Stimulated activated CD8-positive, alpha-beta memory T cell treated with anti-CD3 and anti-CD28 coated beads, Interleukin-12 subunit alpha, Interleukin-12 subunit beta, amount 100 ng/mL, for 24 hours (primary cell): Measurements from ENCODE around the gene NOP16.

Experiments used
- DNase-seq: peaks from one replicate; pipeline ENCODE4 v3.0.0-alpha.2; 2020; ENCODE audit errors: extremely low read depth

NOP16 gene

GRCh38 chr5:176386491-176386890 is 1.9 kb downstream of the NOP16 start:
- DNase-seq: no peak

DNA sequence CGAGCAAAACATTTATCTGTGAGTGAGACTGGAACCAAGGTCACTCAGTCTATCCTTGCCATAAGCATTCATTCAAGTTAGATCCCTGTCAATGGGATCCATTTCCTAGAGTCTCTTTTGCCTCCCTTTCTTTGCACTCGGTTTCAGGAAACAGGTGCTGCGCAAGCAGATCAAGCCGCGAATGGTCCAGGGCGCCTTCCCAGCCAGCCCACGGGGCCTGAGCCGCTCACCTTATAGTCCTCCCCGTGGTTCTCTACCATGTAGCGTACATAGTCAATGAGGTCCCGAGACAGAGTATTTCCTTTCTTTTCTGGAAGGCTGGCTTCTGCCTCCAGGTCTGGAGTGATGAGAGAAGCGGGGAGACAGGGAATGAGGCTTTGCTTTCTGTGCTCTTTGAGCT is 3.4 kb downstream of the NOP16 start:
- DNase-seq: no peak

GRCh38 chr5:176384366-176384930 is 4.0 kb downstream of the NOP16 start:
- no peak for DNase-seq

- DNase-seq: no peak
Observed at GRCh38 chr5:176383961-176384360, 4.4 kb downstream of the NOP16 start.

DNA sequence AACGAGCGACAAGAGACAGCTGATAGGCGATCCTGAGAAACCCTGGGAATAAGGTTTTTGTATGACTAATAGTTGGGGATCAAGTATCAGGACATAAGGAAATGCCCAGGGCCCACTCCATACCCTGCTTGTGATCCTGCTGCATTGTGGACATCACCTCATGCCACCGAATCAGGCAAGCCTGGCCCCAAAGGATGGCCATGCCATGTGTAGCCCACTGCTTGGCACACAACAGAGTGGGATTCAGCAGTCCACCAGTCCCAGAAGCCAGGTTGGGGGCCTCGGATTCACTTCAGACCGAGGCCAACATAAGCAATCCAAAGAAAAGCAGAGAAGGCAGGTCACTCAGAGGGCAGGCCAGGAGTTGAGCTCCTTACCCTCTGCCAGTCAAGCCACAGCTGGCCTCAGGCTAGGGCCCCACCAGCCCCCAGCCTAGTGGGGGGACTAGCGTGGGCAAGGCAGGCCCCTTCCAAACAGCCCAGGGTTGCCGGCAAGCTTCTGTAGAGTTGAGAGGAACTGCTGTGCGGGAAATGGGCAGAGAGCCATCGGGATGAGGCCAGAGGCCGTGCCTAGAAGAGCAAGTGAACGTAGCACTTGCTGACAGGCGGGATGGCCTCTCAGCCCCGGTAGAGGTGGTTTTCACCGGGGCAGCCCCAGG is 5.0 kb downstream of the NOP16 start:
- no peak for DNase-seq

DNA sequence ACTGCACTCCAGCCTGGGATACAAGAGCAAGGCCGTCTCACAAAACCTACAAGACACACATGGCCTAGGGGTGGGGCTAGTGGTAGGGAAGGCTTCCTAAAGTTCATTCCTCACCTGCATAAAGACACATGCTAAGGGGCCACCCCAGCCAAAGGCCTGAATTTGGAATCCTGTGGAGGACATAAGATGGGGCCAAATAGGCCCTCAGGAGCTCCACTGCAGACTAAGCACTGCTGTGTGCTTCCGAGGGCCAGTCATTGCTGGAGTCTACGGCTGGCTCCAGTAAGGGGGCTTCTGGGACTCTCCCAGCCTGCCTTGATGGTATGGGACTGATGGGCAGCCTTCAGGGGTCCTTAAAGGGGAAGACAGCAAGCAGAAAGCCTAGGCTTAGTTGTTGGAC is 5.7 kb downstream of the NOP16 start:
- DNase-seq: no peak

DNA sequence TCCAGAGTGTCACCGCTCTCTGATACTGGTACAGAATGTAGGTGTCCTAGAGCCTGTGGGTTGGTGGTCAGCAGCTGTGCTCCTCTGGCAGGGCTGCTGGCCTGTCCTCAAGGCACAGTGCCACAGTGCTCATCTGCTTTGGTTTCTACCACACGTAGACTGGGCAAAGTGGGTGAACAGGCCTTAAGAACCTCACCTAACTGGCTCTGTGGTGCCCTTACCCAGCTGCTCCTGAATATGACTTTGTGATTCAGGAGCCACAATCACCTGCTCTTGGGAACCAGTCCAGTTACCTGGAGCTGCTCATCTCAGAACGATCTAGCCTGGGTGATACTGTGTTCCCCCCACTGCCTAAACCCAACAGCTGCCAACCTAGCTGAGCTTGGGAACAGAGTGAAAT is 6.4 kb downstream of the NOP16 start:
- DNase-seq: no peak

GRCh38 chr5:176381423-176381822 is 7.0 kb downstream of the NOP16 start:
- DNase-seq: no peak

- DNase-seq: no peak
Observed at GRCh38 chr5:176379881-176380280, 8.5 kb downstream of the NOP16 start.

- DNase-seq: no peak
Observed at GRCh38 chr5:176373100-176373818, 15.1 kb downstream of the NOP16 start.

GRCh38 chr5:176371621-176372539 is 16.5 kb downstream of the NOP16 start:
- no peak for DNase-seq

- no peak for DNase-seq
Observed at GRCh38 chr5:176369934-176370711, 18.3 kb downstream of the NOP16 start.

DNA sequence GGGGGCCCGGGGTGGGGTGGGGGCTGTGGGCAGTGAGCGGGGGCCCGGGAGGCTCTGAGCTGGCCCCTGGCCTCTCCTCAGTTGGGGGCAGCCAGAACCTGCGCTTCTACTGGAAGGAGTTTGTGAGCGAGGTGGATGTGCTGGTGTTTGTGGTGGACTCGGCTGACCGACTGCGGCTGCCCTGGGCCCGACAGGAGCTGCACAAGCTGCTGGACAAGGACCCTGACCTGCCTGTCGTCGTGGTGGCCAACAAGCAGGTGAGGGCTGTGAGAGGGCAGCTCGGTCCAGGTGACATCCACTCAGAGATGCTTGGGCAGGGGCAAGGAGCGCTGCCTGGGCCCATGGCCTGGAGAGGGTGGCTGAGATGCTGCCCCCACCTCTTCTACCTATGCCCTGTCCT is 19.7 kb downstream of the NOP16 start:
- no peak for DNase-seq

DNA sequence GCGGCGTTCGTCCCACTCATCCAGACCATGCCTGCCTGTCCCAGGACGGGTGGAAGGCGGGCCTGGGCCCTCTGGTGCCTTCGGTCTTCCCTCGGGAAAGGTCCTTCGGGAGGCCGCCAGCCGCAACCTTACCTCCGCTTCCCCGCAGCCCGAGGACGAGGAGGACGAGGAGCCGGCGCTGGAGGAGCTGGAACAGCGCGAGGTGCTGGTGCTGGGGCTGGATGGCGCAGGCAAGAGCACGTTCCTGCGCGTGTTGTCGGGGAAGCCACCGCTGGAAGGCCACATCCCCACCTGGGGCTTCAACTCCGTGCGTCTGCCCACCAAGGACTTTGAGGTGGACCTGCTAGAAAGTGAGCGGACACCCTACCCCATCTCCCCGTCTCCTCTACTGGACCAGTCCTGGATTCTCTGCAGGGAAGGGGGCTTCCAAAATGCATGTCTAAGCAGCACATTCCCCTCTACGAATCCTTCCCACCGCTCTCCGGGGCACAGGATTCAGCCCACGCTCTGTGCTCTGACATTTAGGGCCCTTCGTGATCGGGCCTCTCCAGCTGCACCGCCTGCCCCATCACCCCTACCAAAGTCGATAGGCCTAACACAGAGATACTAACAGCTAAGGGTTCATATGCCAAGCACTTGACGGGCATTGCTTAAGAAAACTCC is 22.0 kb downstream of the NOP16 start:
- no peak for DNase-seq

- DNase-seq: peak; percentile 47
Observed at GRCh38 chr5:176365351-176366231, 22.8 kb downstream of the NOP16 start, which contains the start of gene ARL10. Gene ARL10 (plus strand): TSS chr5:176365487. CDS start chr5:176365564, 77 bp downstream.

DNA sequence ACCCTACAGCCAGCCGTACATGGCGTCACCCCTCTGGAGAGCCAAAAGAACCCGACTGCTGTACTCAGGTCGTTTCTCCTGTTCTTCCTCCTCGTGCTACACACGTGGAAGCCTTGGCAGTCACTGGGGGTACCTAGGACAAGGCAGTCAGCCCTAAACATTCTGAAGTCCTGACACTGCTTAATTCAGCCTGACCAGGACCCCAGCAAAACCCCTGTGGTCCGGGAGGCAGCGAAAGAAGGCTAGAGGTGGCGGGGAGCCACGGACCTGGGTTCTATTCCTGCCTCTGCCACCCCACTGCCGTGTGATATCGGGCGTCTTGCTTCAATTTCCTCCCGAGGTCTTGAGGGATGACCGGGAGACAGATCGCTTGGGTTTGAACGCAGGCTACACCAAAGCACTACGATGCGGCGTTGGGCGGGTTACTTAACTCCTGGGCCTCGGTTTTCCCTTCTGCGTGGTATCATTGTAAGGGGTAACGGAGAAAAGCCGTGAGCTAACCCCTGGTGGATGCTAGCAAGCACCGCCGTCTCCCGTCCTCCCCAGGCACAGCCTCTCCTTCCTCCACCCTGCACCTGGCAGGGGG is 23.5 kb downstream of the NOP16 start:
- DNase-seq: no peak

- no peak for DNase-seq
Observed at GRCh38 chr5:176362233-176362490, 26.2 kb downstream of the NOP16 start.

GRCh38 chr5:176361437-176362232 is 26.8 kb downstream of the NOP16 start, which contains the start of gene KIAA1191:
Gene KIAA1191 (minus strand): TSS chr5:176361764. CDS start chr5:176359508, 2,256 bp downstream.
- peak; percentile 83 for DNase-seq
